K562 (cell line): Measurements from ENCODE around the gene DDIT3. TPM values are rescaled to one million over a fixed set of nuclear protein-coding genes. Genes with fewer than 3 reads are reported as not detected.

ENCODE experiments used
- GTF2E2 ChIP-seq: fragments of 200-800 bp; sonication (Bioruptor generic); IDR thresholded peaks from 2 replicates; pipeline ENCODE4 v1.6.1; 2016; ENCODE audit warnings: missing genetic modification characterization, missing compliant biosample characterization
- HMGXB4 ChIP-seq: sonication (generic); formaldehyde crosslinking; IDR thresholded peaks from 2 replicates; pipeline ENCODE4 v1.8.1; 2023; ENCODE audit warnings: mild to moderate bottlenecking, missing genetic modification reagents
- KAT7 ChIP-seq: sonication (generic); formaldehyde crosslinking; IDR thresholded peaks from 2 replicates; pipeline ENCODE4 v1.8.0; 2022; ENCODE audit warnings: missing genetic modification reagents, mild to moderate bottlenecking, borderline replicate concordance
- KDM1A ChIP-seq, 2 experiments: fragments of 450-650 bp; IDR thresholded peaks; 2 replicates each; pipeline ENCODE4 v1.6.1; 2016; ENCODE audit warnings: mild to moderate bottlenecking in 2 of 2
- MAFG ChIP-seq: fragments of 450-650 bp; conservative IDR thresholded peaks from 2 replicates; pipeline ENCODE4 v1.6.1; 2016; ENCODE audit warnings: missing genetic modification characterization, missing compliant biosample characterization
- RB1 ChIP-seq: fragments of 450-650 bp; IDR thresholded peaks from 2 replicates; pipeline ENCODE4 v1.6.1; 2017; ENCODE audit warnings: low read depth, mild to moderate bottlenecking
- RFX5 ChIP-seq: IDR thresholded peaks from 2 replicates; pipeline ENCODE4 v1.6.1; 2011; ENCODE audit warnings: low read depth, mild to moderate bottlenecking, improper control_type of control experiment, low read length
- SMAD1 ChIP-seq: fragments of 150-350 bp; IDR thresholded peaks from 2 replicates; pipeline ENCODE4 v1.6.1; 2014; ENCODE audit warnings: low read length, low read depth; ENCODE audit not compliant: partially characterized antibody
- SP1 ChIP-seq: sonication (generic); formaldehyde crosslinking; IDR thresholded peaks from 2 replicates; pipeline ENCODE4 v1.8.1; 2022; ENCODE audit warnings: mild to moderate bottlenecking, missing genetic modification reagents
- SP2 ChIP-seq: IDR thresholded peaks from 2 replicates; pipeline ENCODE4 v1.6.1; 2011; ENCODE audit warnings: mild to moderate bottlenecking, low read depth, low read length, moderate library complexity; ENCODE audit not compliant: poor library complexity, severe bottlenecking; ENCODE audit errors: extremely low read depth
- TAF9B ChIP-seq: fragments of 450-650 bp; IDR thresholded peaks from 2 replicates; pipeline ENCODE4 v1.6.1; 2018; ENCODE audit warnings: mild to moderate bottlenecking; ENCODE audit not compliant: partially characterized antibody
- TEAD4 ChIP-seq, 2 experiments: sonication (generic) in 1 of 2; formaldehyde crosslinking in 1 of 2; IDR thresholded peaks; 2 replicates each; pipeline versions ENCODE4 v1.6.1 to v1.8.0; 2012 to 2022; ENCODE audit warnings: borderline replicate concordance in 1 of 2, inconsistent platforms in 1 of 2, low read length in 1 of 2, mild to moderate bottlenecking in 1 of 2, missing genetic modification reagents in 1 of 2
- VEZF1 ChIP-seq: fragments of 200-800 bp; sonication (Bioruptor generic); IDR thresholded peaks from 2 replicates; pipeline ENCODE4 v1.6.1; 2017; ENCODE audit warnings: missing genetic modification characterization, missing compliant biosample characterization
- ZBTB1 ChIP-seq: sonication (generic); formaldehyde crosslinking; IDR thresholded peaks from 2 replicates; pipeline ENCODE4 v1.8.1; 2023; ENCODE audit warnings: missing genetic modification reagents, low read depth, mild to moderate bottlenecking, borderline replicate concordance
- ZNF384 ChIP-seq: IDR thresholded peaks from 2 replicates; pipeline ENCODE4 v1.6.1; 2012; ENCODE audit warnings: low read depth, low read length, improper control_type of control experiment
- ZNF512 ChIP-seq: IDR thresholded peaks from 2 replicates; pipeline ENCODE4 v1.6.1; 2016; ENCODE audit warnings: missing genetic modification characterization, missing compliant biosample characterization
- ZNF551 ChIP-seq: fragments of 250-450 bp; sonication (Bioruptor Pico); IDR thresholded peaks from 2 replicates; pipeline ENCODE4 v1.5.0; 2021; ENCODE audit warnings: mild to moderate bottlenecking, moderate library complexity
- polyA plus RNA-seq, 8 experiments: library from polyadenylated mRNA; depleted of rRNA in 4 of 8; stranded (reverse) in 5 of 8; unstranded in 3 of 8; fragments of >200 nt; fragmentation: Nextera tagmentation in 2 of 8; fragmentation: Illumina TruSeq in 1 of 8; extraction: Ambion mirVana in 2 of 8; extraction: Trizol in 1 of 8; gene quantifications; 2 replicates each; pipeline versions ENCODE4 v1.2.1 to v1.2.3, GENCODE V29; 2011 to 2014; ENCODE audit warnings: inconsistent platforms in 1 of 8, missing spikeins in 1 of 8
- total RNA-seq, 7 experiments: library from RNA; depleted of rRNA in 6 of 7; stranded (reverse); fragments of >200 nt in 6 of 7; fragmentation: Illumina TruSeq in 2 of 7; extraction: Trizol in 2 of 7; gene quantifications; 2 replicates each; pipeline versions ENCODE4 v1.2.1 to v1.2.3, GENCODE V29; 2011 to 2021; ENCODE audit warnings: low replicate concordance in 1 of 7
- TF ChIP-seq, protein P1 (sequence below), 2 experiments: fragments of 450-650 bp in 1 of 2; IDR thresholded peaks; 2 replicates each; pipeline ENCODE4 v1.6.1; 2011 to 2017; ENCODE audit warnings: low read depth in 2 of 2, antibody characterized with exemption in 1 of 2, borderline replicate concordance in 1 of 2, low read length in 1 of 2, mild to moderate bottlenecking in 1 of 2, mixed read lengths in 1 of 2; ENCODE audit not compliant: control insufficient read depth in 1 of 2

The DDIT3 gene
- total and polyA plus RNA-seq, 9 of the 15 experiments (the other 6 are each of a cell fraction or from before 2014, with no cell fraction given): 59.1 to 272 (median 89.9) TPM

DNA sequence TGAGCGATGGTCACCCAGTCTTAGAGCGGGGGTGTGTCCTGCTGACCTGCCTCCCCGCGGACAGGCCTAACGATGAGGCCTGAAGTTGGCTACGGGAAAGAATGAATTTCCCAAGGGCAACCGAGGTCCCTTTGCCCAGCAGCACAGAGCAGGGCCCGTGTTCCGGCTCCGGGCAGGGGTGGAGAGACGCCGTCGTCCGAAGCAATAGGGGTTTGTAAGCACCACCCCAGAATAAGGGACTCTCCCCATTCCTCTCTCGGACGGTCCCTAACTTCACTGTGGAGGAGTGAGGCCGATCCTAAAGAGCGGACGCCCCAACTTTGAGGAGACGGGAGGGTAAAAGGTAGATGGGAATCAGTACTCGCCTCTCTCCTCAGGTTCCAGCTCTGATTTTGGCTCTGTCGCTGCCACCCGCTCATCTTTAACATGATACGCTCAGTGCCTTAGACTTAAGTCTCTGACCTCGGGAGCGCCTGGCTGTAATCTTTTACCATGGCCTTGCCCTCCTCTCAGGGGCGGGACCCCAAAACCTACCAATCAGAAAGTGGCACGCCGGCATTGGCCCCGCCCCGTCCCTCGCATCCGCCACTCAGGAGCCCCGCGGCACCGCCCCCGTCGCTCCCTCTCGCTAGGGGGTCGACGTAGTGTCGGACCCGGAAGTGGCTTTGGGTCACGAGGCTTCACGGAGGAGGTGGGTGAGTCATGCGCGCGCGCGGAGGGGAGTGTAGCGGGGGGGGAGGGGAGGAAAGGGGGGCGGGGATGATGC lies at the start of gene DDIT3 (continued):
- no peak for TF ChIP-seq ZNF512 (tag)
- peak; percentile 80 for TF ChIP-seq HMGXB4
- TF ChIP-seq KDM1A (IDR thresholded peaks at IDR 0.05): peak; percentile 83 to 84
- peak; percentile 63; the same call in 1 of the 2 replicates for TF ChIP-seq RB1
- no peak for TF ChIP-seq MAFG (tag)
- TF ChIP-seq GTF2E2 (tag): peak; percentile 99
- peak; percentile 62; the same call in 1 of the 2 replicates for TF ChIP-seq ZBTB1 (CRISPR knock-in tag)
- TF ChIP-seq ZNF551 (CRISPR knock-in tag): no peak
- no peak for TF ChIP-seq ZNF384
- TF ChIP-seq RFX5: no peak
- peak; percentile 52 for TF ChIP-seq SP2
- peak; percentile 93 for TF ChIP-seq TAF9B
- TF ChIP-seq, protein P1, sequence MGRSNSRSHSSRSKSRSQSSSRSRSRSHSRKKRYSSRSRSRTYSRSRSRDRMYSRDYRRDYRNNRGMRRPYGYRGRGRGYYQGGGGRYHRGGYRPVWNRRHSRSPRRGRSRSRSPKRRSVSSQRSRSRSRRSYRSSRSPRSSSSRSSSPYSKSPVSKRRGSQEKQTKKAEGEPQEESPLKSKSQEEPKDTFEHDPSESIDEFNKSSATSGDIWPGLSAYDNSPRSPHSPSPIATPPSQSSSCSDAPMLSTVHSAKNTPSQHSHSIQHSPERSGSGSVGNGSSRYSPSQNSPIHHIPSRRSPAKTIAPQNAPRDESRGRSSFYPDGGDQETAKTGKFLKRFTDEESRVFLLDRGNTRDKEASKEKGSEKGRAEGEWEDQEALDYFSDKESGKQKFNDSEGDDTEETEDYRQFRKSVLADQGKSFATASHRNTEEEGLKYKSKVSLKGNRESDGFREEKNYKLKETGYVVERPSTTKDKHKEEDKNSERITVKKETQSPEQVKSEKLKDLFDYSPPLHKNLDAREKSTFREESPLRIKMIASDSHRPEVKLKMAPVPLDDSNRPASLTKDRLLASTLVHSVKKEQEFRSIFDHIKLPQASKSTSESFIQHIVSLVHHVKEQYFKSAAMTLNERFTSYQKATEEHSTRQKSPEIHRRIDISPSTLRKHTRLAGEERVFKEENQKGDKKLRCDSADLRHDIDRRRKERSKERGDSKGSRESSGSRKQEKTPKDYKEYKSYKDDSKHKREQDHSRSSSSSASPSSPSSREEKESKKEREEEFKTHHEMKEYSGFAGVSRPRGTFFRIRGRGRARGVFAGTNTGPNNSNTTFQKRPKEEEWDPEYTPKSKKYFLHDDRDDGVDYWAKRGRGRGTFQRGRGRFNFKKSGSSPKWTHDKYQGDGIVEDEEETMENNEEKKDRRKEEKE (IDR thresholded peaks at IDR 0.05; ENCODE audit: borderline replicate concordance in 1 of 2, control insufficient read depth in 1 of 2, low read depth in 2 of 2, low read length in 1 of 2): no peak
- TF ChIP-seq KAT7 (CRISPR knock-in tag): no peak; the same call in 1 of the 2 replicates
- TF ChIP-seq TEAD4 (IDR thresholded peaks at IDR 0.05; ENCODE audit: low read length): peak; percentile 63
- peak; percentile 70; the same call in 1 of the 2 replicates for TF ChIP-seq TEAD4 (CRISPR knock-in tag; IDR thresholded peaks at IDR 0.05; ENCODE audit: borderline replicate concordance)
- peak; percentile 100 for TF ChIP-seq VEZF1 (CRISPR knock-in tag)
- TF ChIP-seq SMAD1: peak; percentile 98
- peak; percentile 88; the same call in 1 of the 2 replicates for TF ChIP-seq SP1 (CRISPR knock-in tag)
